GM21717 (cell line): ENCODE results near the gene MIPOL1.
"Not testable (repeated sequence)": the region's sequence is repeated elsewhere in the genome, so short reads cannot be mapped to it uniquely, and the experiment has no call there.

Source experiments
- ATAC-seq: cut with Tn5 transposase; IDR thresholded peaks from one replicate; pipeline ENCODE4 v1.9.1; 2021; ENCODE audit warnings: mild to moderate bottlenecking, moderate library complexity; ENCODE audit not compliant: unreplicated experiment

Gene MIPOL1, protein sequence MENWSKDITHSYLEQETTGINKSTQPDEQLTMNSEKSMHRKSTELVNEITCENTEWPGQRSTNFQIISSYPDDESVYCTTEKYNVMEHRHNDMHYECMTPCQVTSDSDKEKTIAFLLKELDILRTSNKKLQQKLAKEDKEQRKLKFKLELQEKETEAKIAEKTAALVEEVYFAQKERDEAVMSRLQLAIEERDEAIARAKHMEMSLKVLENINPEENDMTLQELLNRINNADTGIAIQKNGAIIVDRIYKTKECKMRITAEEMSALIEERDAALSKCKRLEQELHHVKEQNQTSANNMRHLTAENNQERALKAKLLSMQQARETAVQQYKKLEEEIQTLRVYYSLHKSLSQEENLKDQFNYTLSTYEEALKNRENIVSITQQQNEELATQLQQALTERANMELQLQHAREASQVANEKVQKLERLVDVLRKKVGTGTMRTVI

DNA sequence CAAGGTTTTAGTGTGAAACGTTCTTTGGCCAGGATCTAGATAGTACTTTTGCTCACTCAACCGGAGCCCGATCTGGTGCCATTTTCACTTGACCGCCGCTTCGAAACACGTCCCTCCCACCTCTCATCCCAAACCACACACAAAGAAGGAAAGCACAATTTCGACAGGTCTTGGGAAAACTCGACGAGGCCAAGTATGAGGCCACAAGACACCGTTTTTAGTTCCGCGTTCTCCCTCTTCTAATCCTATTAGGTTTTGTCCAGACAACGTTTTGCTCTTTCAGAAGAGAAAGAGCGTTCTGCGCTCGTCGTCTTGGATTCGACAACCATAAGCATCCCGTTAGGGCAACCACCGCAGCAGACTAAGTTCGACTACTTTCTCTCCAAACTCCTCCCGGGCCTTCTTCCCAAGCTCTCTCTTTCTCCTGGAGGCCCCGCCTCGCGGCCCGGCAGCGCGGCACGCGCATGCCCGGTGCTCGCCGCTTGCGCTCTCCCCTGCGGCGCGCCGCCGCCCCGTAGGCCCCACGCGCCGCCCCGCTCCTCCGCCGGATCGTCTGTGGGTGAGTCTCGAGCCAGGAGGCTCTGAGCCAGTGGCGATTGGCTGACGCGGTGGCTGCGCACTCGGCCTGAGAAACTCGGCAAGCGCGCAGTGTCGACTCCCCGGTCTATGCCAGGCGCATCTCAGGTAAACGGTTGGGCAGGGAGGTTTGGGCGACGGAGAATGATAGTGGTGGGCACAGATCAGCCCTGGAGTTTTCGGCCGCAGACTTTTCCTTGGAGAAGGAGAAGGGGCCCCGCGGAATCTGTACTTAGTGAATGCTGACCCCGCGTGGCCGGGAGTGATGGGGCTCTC lies at the start of gene MIPOL1:
Gene MIPOL1, plus strand, starts transcription at position 517 of the 852 bp plus-strand sequence. CDS start 49,952 bp downstream, outside the sequence.
- no peak for ATAC-seq

DNA sequence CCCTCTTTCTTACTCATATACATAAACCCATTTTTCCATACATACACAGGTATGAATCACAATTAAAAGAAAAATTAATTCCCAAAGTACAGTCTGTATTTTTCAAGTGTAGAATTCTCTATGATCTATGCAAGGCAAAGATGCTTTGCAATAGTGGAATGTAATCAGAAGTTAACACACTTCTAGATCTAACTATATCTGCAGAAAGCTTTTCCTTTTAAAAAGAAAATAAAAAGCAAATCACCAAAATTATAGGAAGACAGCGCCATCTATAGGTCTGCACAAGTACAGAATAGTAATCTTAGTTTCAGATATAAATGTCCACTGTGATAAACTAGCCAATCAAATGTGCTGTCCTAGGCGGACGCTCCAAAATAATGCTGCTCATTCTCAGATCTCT lies 47.3 kb upstream of the MIPOL1 start:
- no peak for ATAC-seq

DNA sequence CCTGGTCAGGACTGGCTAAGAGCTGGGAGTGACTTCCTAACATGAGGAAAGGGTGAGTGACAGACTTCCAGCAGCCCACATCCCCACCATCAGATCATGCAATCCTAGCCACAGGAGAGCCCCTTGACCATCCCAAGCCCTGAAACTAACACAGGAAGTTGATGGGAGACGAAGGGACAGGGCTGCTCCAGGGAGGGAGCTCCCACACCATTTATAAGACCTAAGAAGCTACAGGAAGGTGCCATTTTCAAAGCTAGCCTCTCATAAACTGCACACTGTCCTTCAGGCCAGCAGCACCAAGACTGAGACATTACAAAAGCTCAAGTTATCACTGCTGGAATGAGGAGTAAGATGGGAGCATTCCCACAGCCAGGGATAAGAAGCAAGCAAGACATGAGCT lies 44.7 kb upstream of the MIPOL1 start:
- ATAC-seq: no peak

DNA sequence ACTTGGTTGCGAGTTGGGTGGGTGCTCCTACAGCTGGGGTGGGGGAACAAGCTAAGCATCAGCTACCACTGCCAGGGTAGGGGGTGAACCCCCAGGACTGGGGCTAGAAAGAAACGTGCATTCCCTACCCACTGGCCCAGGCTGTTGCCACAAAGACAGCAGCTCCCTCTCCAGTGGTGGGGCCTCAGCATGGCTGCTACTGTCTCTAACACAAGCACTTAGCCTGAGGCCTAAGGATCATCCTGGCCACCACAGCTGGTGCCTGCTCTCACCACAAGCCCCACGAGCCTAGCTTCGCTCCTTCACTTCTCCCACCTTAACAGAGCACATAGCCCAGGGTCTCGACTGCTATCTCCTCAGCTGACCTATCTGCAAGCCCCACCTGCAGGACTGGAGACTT lies 44.3 kb upstream of the MIPOL1 start:
- no peak for ATAC-seq

DNA sequence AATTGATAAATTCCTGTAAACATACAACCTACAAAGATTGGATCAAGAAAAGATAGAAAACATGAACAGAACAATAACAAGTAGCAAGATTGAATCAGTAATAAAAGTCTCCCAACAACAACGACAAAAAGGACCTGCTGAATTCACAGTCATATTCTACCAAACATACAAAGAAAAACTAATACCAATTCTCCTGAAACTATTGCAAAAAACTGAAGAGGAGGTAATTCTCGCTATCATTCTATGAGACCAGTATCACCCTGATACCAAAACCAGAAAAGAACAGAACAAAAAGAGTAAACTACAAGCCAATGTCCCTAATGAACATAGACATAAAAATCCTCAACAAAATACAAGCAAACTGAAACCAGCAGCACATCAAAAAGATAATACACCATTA lies 39.8 kb upstream of the MIPOL1 start:
- ATAC-seq: no peak

DNA sequence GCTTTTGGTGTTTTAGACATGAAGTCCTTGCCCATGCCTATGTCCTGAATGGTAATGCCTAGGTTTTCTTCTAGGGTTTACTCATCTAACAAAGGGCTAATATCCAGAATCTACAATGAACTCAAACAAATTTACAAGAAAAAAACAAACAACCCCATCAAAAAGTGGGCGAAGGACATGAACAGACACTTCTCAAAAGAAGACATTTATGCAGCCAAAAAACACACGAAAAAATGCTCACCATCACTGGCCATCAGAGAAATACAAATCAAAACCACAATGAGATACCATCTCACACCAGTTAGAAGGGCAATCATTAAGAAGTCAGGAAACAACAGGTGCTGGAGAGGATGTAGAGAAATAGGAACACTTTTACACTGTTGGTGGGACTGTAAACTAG lies 35.4 kb upstream of the MIPOL1 start:
- ATAC-seq: not testable (repeated sequence)

DNA sequence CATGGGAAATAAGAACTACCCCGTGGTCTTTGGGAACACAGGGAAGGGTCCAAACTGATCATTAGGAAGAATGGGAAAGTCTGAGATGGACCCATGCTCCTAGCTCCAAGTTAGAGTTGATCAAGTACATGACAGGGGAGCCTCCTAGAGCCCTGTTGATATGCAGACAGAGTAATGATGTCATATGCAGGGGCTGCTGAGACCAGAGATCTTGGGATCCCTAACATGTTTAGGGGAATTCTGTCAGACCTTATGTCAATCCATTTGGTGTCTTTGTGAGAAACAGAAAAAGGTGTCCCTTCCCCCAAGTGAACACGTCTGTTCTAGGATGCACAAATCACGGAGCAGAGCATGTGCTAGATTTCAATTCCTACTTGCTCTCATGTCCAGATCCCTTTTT lies 31.9 kb upstream of the MIPOL1 start:
- no peak for ATAC-seq

DNA sequence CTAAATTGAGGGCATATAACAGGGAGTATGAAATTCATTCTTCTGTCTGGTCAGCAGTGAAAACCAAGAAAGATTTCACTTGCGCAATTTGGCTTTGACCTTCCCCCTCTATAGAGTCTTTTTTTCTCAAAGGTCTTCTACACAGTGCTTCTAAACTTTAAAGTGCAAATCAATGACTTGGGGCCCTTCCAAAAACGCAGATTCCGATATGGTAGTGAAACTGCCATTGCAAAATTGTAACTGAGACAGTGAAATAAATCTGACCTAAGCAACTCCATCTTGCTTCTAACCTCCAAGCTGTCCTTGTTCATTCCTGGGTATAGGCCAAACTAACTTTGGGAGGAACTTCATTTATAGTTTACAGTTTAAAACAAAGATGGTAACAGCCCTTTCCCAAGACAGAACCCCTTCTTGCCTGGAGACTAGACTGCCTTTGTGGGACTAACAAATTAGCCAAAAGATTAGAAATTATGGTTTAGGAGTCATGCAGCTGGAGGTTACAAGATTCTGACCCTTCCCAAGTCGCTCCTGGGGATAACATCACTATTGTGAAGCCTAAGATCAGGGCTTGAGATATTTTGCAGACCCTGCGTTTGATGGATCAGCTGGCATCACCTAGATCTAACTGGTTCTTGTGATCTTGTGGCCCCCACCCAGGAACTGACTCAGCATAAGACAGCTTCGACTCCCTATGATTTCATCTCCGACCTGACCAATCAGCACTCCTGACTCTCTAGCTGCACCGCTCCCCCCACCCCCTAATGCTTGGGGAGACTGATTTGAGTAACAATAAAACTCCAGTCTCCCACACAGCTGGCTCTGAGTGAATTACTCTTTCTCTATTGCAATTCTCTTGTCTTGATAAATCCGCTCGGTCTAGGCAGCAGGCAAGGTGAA lies 30.3 kb upstream of the MIPOL1 start:
- ATAC-seq: no peak

DNA sequence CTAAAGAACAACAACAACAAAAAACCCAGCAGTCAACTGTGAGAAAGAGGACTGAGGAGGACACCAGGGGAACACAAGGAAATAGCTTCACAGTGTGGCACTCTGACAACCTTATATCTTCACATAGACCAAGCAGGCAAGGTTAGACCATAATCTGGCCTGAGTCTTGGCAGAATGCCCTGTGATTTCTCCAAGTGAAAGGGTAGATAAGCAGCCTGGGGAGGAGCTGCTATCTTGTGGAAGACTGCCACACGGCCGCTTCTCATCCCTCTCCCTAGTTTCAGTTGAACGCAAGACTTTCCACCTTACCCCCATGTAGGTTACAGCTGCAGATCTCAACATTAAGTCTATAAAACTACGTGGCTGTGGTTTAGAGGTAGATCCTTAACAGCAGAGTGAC lies 29.0 kb upstream of the MIPOL1 start:
- no peak for ATAC-seq

DNA sequence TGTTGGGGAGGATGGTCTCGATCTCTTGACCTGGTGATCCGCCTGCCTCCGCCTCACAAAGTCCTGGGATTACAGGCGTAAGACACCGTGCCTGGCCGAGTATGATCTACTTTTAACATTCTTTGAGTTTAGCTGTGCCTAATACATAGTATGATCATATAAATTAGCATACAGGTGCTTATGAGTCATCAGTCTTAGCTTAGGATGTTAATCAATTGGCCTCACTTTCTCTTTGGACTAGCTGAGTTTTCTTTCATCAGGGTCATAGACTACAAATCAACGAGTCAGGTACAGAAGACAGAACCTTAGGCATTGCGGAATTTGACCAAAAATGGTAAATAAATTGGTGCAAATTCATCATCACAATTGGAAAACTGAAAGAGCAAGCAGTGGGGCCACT lies 27.5 kb upstream of the MIPOL1 start:
- no peak for ATAC-seq

DNA sequence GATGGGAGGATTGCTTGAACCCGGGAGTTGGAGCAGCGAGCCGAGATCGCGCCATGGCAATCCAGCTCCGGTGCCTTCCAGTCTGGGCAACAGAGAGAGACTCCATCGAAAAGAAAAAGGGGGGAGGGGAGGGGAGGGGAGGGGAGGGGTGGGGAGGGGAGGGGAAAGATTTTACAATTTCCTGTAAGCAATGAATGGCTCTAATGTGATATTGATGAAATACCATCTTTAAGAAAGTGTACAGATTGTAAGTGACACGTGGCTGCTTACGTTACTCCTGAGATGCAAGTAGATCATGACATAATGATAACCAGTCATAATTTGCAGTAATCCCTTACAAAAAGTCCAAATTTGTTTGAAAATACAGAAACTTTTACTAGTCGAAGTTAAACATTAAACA lies 26.7 kb upstream of the MIPOL1 start:
- no peak for ATAC-seq

DNA sequence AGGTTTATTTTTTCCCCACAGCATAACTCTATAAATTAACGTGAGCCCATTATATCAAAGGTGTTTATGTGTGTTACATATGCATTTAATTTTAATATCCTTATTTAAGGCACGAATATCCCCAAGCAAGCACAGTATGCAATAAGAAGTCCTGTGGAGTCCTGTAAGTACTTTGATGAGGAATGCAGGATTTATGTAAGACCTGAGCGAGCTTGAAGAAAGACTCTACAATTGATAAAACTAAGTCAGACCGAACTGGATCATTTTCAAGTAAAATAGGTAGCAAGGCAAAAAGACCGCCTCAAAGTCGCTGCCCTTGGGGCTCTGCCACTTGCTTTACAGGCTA lies 26.1 kb upstream of the MIPOL1 start:
- ATAC-seq: no peak

DNA sequence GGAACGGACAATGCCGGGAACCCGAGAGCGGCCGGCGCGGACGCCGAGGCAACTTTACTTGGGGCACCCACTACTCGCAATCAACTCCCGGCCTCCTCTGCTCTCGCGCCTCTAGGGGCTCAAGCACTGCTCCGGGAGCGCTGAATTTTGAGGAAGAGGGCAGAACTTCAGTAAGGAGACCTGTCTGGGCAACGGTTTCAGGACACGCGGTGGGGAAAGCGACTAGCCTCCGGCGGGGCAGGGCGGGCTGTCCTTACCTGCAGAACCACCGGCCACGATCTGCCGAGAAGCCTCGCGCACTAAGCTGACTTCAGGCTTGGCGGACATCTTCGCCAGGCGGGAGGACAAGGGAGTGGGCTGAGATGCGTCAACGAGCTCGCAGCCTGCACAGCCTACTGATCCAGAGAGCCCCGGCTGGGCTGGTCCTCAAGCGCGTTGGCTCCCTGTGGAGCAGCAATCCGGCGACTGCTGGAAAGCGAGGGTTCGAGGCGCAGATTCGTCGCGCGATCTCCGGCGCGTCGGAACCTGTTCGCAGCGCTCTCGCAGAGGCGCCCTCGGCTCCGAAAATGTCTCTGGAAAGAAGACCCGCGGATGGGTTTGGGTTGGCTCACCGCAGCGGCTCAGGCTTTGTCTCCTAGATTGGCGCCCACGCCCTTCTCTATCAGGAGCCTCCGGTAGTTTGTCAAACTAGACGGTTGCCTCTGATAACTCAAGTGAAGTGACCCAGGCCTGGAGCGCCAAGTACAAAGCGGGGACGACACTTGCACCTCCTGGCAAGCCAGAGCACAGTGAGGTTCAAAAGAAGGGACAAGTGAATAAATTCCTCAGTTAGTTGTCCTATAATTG lies 25.5 kb upstream of the MIPOL1 start, which contains the start of gene SLC25A21:
Gene SLC25A21, minus strand, starts transcription at position 583 of the 846 bp plus-strand sequence.
- ATAC-seq: no peak

DNA sequence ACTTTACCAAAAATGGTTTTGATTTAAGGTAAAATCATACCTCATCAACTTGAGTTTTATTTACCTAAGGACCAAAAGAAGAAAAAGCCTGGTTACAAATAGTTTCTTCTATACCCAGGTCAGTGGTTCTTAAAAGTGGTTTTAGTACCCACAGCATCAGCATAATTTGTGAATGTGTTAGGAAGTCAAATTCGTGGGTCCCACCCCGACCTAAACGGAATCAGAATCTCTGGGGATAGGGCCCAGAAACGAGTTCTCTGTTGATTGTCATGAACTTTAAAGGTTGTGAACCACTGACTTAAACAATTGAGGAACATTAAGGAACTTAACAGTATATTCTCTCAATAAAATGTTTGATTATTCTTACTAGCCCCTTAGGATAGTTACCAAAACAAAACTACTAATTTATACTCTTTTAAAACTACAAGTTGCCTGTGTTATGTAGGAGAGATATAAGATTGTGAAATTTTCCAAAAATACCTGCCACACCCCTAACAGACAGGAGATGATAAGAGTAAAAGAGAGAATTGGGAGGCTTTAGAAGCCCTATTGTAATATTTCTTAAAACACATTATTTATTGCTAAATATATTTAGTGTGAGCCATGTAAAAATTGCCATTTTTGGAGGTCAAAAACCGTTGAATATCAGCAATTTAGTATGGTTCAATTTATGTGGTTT lies 24.7 kb upstream of the MIPOL1 start:
- ATAC-seq: no peak

DNA sequence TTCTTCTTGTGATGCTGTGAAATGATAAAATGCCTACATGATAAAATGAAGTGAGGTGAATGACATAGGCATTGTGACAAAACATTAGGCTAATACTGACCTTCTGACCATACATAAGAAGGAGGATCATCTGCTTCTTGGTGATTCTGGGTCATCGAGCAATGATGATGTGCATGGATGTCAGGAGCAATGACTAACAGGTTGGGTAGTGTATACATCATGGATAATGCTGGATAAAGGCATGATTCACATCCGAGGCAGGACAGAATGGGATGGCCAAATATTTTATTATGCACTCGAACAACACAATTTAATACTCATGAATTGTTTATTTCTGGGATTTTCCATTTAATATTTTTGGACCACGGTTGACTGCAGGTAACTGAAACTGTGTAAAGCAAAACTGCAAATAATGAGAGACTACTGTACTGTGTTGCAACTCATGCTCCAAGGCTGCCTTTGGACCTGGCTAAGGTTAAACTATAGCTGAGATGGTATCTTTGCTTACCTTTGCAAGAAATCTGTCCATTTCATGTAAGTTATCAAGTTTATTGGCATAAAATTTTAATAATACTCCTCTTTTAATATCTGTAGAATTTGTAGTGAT lies 17.7 kb upstream of the MIPOL1 start:
- no peak for ATAC-seq

DNA sequence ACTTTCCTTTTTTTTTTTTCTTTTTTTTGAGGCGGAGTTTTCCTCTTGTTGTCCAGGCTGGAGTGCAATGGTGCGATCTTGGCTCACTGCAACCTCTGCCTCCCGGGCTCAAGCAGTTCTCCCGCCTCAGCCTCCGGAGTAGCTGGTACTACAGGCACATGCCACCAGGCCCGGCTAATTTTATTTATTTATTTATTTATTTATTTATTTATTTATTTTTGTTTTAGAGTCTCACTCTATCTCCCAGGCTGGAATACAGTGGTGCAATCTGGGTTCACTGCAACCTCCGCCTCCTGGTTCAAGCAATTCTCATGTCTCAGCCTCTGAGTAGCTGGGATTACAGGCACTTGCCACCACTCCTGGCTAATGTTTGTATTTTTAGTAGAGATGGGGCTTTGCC lies 16.9 kb upstream of the MIPOL1 start:
- not testable (repeated sequence) for ATAC-seq

DNA sequence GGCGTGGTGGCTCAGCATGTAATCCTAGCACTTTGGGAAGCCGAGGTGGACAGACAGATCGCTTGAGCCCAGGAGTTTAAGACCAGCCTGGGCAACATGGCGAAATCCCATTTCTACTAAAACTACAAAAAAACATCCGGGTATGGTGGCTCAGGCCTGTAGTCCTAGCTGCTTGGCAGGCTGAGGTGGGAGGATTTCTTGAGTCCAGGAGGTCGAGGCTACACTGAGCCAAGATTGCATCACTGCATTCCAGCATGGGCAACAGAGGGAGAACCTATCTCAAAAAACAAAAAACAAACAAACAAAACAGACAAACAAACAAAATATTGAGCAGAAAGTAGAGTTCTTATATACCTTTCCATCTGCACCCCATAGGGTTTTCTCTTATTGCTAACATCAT lies 16.3 kb upstream of the MIPOL1 start:
- ATAC-seq: no peak

DNA sequence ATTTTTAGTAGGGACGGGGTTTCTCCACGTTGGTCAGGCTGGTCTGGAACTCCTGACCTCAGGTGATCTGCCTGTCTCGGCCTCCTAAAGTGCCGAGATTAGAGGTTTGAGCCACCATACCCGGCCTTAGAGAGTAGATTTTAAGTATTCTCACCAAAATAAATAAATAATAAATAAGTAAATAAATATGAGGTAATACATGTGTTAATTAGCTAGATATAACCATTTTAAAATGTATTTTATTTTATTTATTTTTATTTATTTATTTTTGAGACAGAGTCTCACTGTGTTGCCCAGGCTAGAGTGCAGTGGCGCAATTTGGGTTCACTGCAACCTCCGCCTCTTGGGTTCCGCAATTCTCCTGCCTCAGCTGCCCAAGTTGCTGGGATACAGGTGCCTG lies 13.2 kb upstream of the MIPOL1 start:
- not testable (repeated sequence) for ATAC-seq

DNA sequence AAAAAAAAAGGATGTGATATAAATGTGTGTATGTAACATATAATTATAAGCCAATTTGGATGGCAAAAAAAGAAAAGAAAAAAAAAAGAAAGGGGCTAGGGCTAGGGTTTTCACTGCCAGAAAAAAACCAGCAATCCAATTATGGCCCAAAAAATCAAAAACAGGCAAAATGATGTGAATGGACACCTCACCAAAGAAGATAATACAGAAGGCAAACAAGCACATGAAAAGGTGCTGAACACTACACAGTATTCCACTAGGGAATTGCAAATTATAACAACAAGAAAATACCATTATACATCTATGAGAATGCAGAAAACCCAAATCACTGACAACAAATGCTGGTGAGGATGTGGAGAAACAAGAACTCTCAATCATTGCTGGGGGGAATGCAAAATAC lies 12.1 kb upstream of the MIPOL1 start:
- no peak for ATAC-seq
